SK-N-SH (cell line): Measurements from ENCODE around the gene EFCAB6. TPM values are rescaled to one million over a fixed set of nuclear protein-coding genes. Genes with fewer than 3 reads are reported as not detected.

ENCODE experiments used
- CTCF ChIA-PET: fragments of 300-600, 350-600 bp; formaldehyde crosslinking; extraction: SDS; loops from one replicate; lab custom pipeline; 2021; lab: Yijun Ruan, JAX
- POLR2A ChIA-PET: fragments of 350-600 bp; sonication (Branson Sonifier 250); formaldehyde crosslinking; extraction: SDS; loops from one replicate; lab custom pipeline; 2020; ENCODE audit warnings: antibody characterized with exemption, inconsistent platforms; lab: Yijun Ruan, JAX
- DNase-seq: peaks from one replicate; pipeline ENCODE4 v3.0.0; 2012
- H2AFZ ChIP-seq: fragments of 200-600 bp; sonication (generic); 2 replicates; pipeline ENCODE4 v1.8.1; 2016; ENCODE audit warnings: antibody characterized with exemption, mild to moderate bottlenecking, low read depth
- H3F3A ChIP-seq: fragments of 200-600 bp; sonication (generic); replicated peaks from 2 replicates; pipeline ENCODE3; 2016; ENCODE audit warnings: antibody characterized with exemption, mild to moderate bottlenecking; ENCODE audit not compliant: insufficient read depth
- H3K27ac ChIP-seq, 2 experiments: fragments of 200-500 bp in 1 of 2; fragments of 200-600 bp in 1 of 2; sonication (Bioruptor generic) in 1 of 2; sonication (generic), shearing (Covaris generic) in 1 of 2; 2 replicates each; pipeline versions ENCODE4 v1.5.1 to v1.6.1; 2014 to 2016; ENCODE audit warnings: low read depth in 2 of 2, inconsistent platforms in 1 of 2, low read length in 1 of 2, mild to moderate bottlenecking in 1 of 2, mixed read lengths in 1 of 2
- H3K27me3 ChIP-seq: fragments of 200-600 bp; sonication (generic), shearing (Covaris generic); 2 replicates; pipeline ENCODE4 v1.6.1; 2016; ENCODE audit warnings: mixed run types; ENCODE audit not compliant: insufficient read depth
- H3K36me3 ChIP-seq, 2 experiments: fragments of 200-500 bp in 1 of 2; fragments of 200-600 bp in 1 of 2; sonication (Bioruptor generic) in 1 of 2; sonication (generic) in 1 of 2; replicated peaks in 1 of 2; 2 replicates each; pipeline versions ENCODE3 to v1.5.1; 2014 to 2016; ENCODE audit warnings: low read length in 1 of 2, mild to moderate bottlenecking in 1 of 2; ENCODE audit not compliant: insufficient read depth in 2 of 2, control insufficient read depth in 1 of 2
- H3K4me1 ChIP-seq, 2 experiments: fragments of 200-500 bp in 1 of 2; fragments of 200-600 bp in 1 of 2; sonication (Bioruptor generic) in 1 of 2; sonication (generic), shearing (Covaris generic) in 1 of 2; 2 replicates each; pipeline versions ENCODE4 v1.5.1 to v1.6.1; 2014 to 2016; ENCODE audit warnings: low read depth in 1 of 2, low read length in 1 of 2, mixed run types in 1 of 2; ENCODE audit not compliant: insufficient read depth in 2 of 2, control insufficient read depth in 1 of 2
- H3K4me2 ChIP-seq: fragments of 200-600 bp; sonication (generic), shearing (Covaris generic); 2 replicates; pipeline ENCODE4 v1.6.1; 2017; ENCODE audit warnings: mixed run types
- H3K4me3 ChIP-seq, 2 experiments: fragments of 200-500 bp in 1 of 2; fragments of 200-600 bp in 1 of 2; sonication (Bioruptor generic) in 1 of 2; sonication (generic), shearing (Covaris generic) in 1 of 2; 2 replicates each; pipeline versions ENCODE4 v1.5.1 to v1.8.1; 2014 to 2016; ENCODE audit warnings: low read depth in 2 of 2, inconsistent platforms in 1 of 2, low read length in 1 of 2, mild to moderate bottlenecking in 1 of 2, mixed read lengths in 1 of 2, moderate library complexity in 1 of 2
- H3K79me2 ChIP-seq: fragments of 200-600 bp; sonication (generic); 2 replicates; pipeline ENCODE4 v1.8.1; 2017; ENCODE audit warnings: mild to moderate bottlenecking; ENCODE audit not compliant: insufficient read depth
- H3K9ac ChIP-seq: fragments of 200-600 bp; sonication (generic); 2 replicates; pipeline ENCODE4 v1.6.1; 2017; ENCODE audit warnings: mixed run types
- H3K9me2 ChIP-seq: fragments of 200-600 bp; sonication (generic); 2 replicates; pipeline ENCODE4 v1.6.1; 2017; ENCODE audit warnings: mixed run types
- H3K9me3 ChIP-seq: fragments of 200-600 bp; sonication (generic); 2 replicates; pipeline ENCODE4 v1.6.1; 2017; ENCODE audit warnings: mixed run types, mild to moderate bottlenecking, moderate library complexity
- H4K20me1 ChIP-seq: fragments of 200-600 bp; sonication (generic); 2 replicates; pipeline ENCODE4 v1.6.1; 2017; ENCODE audit warnings: mild to moderate bottlenecking, mixed run types; ENCODE audit not compliant: insufficient read depth
- EP300 ChIP-seq, 2 experiments: IDR thresholded peaks; 2 replicates each; pipeline versions ENCODE4 v1.4.0 to v1.6.1; 2012; ENCODE audit warnings: borderline replicate concordance in 1 of 2, low read depth in 1 of 2, low read length in 1 of 2
- RAD21 ChIP-seq: IDR thresholded peaks from 2 replicates; pipeline ENCODE4 v1.6.1; 2012; ENCODE audit warnings: mild to moderate bottlenecking, low read length
- SMC3 ChIP-seq: IDR thresholded peaks from 2 replicates; pipeline ENCODE4 v1.6.1; 2012; ENCODE audit warnings: low read depth, low read length, improper control_type of control experiment
- YY1 ChIP-seq: IDR thresholded peaks from 2 replicates; pipeline ENCODE4 v1.4.0; 2012; ENCODE audit warnings: low read depth, mild to moderate bottlenecking
- WGBS: methylation state at CpG from one replicate; pipeline ENCODE4 v1.1.6; 2017; ENCODE audit warnings: low lambda C conversion rate; 5-methylcytosine and 5-hydroxymethylcytosine counted together
- polyA plus RNA-seq, 3 experiments: library from polyadenylated mRNA; depleted of rRNA; stranded (reverse); fragments of >200 nt; gene quantifications; 2 replicates each; pipeline ENCODE4 v1.2.3, GENCODE V29; 2012
- TF ChIP-seq, protein P1 (sequence below): fragments of 200-600 bp; sonication (generic); IDR thresholded peaks from 2 replicates; pipeline ENCODE4 v1.6.1; 2017; ENCODE audit warnings: antibody characterized with exemption, mild to moderate bottlenecking, moderate library complexity

Gene EFCAB6
- polyA plus RNA-seq, 1 of the 3 experiments (the other 2 are of a cell fraction): 0.46 TPM

DNA sequence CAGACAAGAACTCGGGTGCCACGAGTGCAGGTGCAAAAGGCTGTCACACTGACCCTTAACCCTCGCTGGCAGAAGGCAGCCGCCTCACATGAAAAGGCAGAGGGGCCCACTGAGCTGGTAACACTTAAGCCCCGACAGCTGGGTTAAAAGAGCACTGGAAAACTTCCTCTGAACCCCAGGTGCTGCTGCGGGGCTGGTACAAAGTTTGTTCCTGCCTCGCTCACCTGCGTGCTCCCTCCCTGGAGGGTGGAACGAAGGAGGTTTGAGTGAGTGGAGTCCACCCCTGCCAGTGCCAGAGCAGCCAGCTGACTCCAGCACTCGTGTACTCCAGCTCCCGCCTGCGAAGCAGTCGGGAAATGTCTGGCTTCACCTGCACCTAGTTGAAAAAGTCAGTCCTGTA is 37.6 kb upstream of the EFCAB6 start:
- ChIA-PET CTCF (interaction anchor here (1.8 kb wide), 1 partner anchor 20 kb away, joined by 15 read pairs; no protein-coding TSS in a partner anchor), POLR2A (no interaction called here)
- Histone ChIP-seq H3K9ac (no peak overlapping the region), H3K79me2 (no peaks in the 10 kb centered on the region), H3K4me1 (peaks cover 0 to 30% of the 10 kb centered on the region in 2 experiments; a peak in 1 of 4 replicates), H3K9me2 (no peaks in the 10 kb centered on the region), H3K4me2 (no peak overlapping the region), H4K20me1 (no peaks in the 10 kb centered on the region), H3K27me3 (no peaks in the 10 kb centered on the region), H3K36me3 (no peaks in the 10 kb centered on the region), H3K9me3 (no peaks in the 10 kb centered on the region), H3F3A (no peaks in the 10 kb centered on the region), H3K4me3 (no peak overlapping the region), H3K27ac (no peak overlapping the region), H2AFZ (no peak overlapping the region)
- 72% methylated on average over 3 of the region's 13 CpGs for WGBS
- no peak for DNase-seq
- TF ChIP-seq EP300 (IDR thresholded peaks at IDR 0.05; ENCODE audit: borderline replicate concordance in 1 of 2, low read depth in 1 of 2, low read length in 1 of 2): no peak

DNA sequence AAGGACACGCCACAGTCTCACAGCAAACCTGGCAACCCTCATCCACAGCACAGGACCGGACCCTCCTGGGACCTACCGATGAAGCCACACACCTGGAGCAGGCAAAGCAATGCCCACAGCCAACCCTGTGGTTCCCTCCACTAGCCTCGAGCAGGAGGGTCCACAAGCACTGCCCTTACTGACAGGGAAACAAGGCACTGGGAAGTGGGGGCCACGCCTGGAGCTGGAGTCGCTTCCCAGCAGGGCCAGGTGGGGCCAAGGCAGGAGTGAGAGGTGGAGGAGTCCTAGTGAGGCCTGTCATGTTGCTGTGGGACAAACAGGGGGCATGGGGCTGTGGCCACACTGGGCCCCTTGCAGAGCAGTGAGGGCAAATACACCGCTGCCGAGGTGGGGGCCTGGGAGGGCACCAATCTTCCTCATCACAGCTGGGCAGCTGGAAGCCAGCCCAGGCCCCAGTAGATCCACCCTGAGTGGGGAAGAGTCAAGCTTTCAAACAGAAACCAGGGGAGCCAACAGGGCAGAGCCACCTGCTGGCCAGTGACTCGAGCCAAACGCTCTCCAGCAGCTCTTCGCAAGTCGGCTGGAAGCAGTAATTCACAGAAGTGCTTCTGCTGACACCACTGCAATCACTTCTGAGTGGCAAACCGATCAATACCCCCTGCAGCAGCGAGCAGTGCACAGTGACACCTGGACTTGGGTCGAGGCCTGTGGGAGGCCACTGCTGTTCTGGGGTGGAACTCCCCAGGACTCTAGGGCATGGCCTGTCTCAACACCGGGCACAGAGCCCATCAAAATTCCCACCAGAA is 36.5 kb upstream of the EFCAB6 start:
- no peaks in the 10 kb centered on the region for H4K20me1 ChIP-seq
- H3F3A ChIP-seq: no peaks in the 10 kb centered on the region
- no peaks in the 10 kb centered on the region for H3K79me2 ChIP-seq
- TF ChIP-seq SMC3: peak; percentile 40; the same call in 1 of the 2 replicates
- peak; percentile 45 for TF ChIP-seq RAD21
- TF ChIP-seq, protein P1, sequence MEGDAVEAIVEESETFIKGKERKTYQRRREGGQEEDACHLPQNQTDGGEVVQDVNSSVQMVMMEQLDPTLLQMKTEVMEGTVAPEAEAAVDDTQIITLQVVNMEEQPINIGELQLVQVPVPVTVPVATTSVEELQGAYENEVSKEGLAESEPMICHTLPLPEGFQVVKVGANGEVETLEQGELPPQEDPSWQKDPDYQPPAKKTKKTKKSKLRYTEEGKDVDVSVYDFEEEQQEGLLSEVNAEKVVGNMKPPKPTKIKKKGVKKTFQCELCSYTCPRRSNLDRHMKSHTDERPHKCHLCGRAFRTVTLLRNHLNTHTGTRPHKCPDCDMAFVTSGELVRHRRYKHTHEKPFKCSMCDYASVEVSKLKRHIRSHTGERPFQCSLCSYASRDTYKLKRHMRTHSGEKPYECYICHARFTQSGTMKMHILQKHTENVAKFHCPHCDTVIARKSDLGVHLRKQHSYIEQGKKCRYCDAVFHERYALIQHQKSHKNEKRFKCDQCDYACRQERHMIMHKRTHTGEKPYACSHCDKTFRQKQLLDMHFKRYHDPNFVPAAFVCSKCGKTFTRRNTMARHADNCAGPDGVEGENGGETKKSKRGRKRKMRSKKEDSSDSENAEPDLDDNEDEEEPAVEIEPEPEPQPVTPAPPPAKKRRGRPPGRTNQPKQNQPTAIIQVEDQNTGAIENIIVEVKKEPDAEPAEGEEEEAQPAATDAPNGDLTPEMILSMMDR: peak; percentile 33; the same call in 1 of the 2 replicates
- TF ChIP-seq YY1: no peak
- no peak overlapping the region for H2AFZ ChIP-seq
- POLR2A ChIA-PET: no interaction called here
- WGBS: 80% methylated on average over 2 of the region's 16 CpGs
- no peaks in the 10 kb centered on the region for H3K36me3 ChIP-seq
- H3K4me3 ChIP-seq: no peak overlapping the region
- DNase-seq: peak; percentile 56
- no peak overlapping the region for H3K9ac ChIP-seq
- H3K27ac ChIP-seq: no peak overlapping the region
- no peaks in the 10 kb centered on the region for H3K9me3 ChIP-seq
- no peak overlapping the region for H3K4me2 ChIP-seq
- no peaks in the 10 kb centered on the region for H3K9me2 ChIP-seq
- peaks cover 0 to 34% of the 10 kb centered on the region in 2 experiments; a peak in 1 of 4 replicates for H3K4me1 ChIP-seq
- CTCF ChIA-PET: interaction anchor here (0.6 to 1.8 kb wide), 8 partner anchors 8 to 463 kb away, joined by 3 to 15 read pairs (median 3); no protein-coding TSS in a partner anchor
- no peaks in the 10 kb centered on the region for H3K27me3 ChIP-seq
